Type B pancreatic cell (in vitro differentiated cells): ENCODE data around the gene NRCAM. TPM values are rescaled to one million over a fixed set of nuclear protein-coding genes. Genes with fewer than 3 reads are reported as not detected.

Experiments used
- DNase-seq: peaks from one replicate; pipeline ENCODE4 v3.0.0; 2021; ENCODE audit warnings: mixed read lengths; ENCODE audit not compliant: unreplicated experiment; ENCODE audit errors: extremely low spot score
- H3K27ac Mint-ChIP-seq: 2 replicates; pipeline ENCODE4 v1.8.0; 2021; ENCODE audit warnings: mild to moderate bottlenecking, mixed read lengths
- H3K27me3 Mint-ChIP-seq: 2 replicates; pipeline ENCODE4 v1.8.0; 2021; ENCODE audit warnings: mixed read lengths
- H3K36me3 Mint-ChIP-seq: 2 replicates; pipeline ENCODE4 v1.8.0; 2021; ENCODE audit warnings: mixed read lengths
- H3K4me1 Mint-ChIP-seq: one replicate; pipeline ENCODE4 v1.8.0; 2021; ENCODE audit warnings: mixed read lengths; ENCODE audit not compliant: unreplicated experiment
- H3K4me3 Mint-ChIP-seq: 2 replicates; pipeline ENCODE4 v1.8.0; 2021; ENCODE audit warnings: mild to moderate bottlenecking, mixed read lengths
- H3K9me3 Mint-ChIP-seq: 2 replicates; pipeline ENCODE4 v1.8.0; 2021; ENCODE audit warnings: mixed read lengths
- total RNA-seq: library from RNA; stranded (reverse); gene quantifications from 2 replicates; pipeline ENCODE4 v1.2.1, GENCODE V29; 2021; ENCODE audit warnings: low replicate concordance
- TF ChIP-seq, protein P1 (sequence below): fragments of 200-600 bp; sonication (generic); conservative IDR thresholded peaks from 2 replicates; pipeline ENCODE4 v1.5.0; 2021; ENCODE audit warnings: antibody characterized with exemption, mild to moderate bottlenecking

Gene NRCAM
- total RNA-seq, 1 donor from 2014 or later = 41.0 TPM

DNA sequence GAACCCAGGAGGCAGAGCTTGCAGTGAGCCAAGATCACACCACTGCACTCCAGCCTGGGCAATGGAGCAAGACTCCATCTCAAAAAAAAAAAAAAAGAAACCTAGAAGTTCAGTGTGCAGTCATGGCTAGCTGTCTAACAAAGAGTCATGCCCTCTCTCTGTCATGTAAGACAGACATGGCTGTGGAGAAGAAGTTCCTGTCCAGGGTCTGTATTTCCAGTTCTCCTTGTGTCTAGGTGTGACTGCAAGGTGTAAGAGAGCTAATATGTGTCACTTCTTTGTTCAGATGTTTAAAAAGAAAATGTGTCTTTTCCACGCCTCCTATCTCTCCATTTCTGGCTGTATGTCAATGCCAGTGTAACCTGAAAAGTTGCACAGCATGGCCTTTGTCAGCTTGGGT is 139.5 kb downstream of the NRCAM start:
- no peak overlapping the region for H3K4me3 Mint-ChIP-seq
- TF ChIP-seq, protein P1, sequence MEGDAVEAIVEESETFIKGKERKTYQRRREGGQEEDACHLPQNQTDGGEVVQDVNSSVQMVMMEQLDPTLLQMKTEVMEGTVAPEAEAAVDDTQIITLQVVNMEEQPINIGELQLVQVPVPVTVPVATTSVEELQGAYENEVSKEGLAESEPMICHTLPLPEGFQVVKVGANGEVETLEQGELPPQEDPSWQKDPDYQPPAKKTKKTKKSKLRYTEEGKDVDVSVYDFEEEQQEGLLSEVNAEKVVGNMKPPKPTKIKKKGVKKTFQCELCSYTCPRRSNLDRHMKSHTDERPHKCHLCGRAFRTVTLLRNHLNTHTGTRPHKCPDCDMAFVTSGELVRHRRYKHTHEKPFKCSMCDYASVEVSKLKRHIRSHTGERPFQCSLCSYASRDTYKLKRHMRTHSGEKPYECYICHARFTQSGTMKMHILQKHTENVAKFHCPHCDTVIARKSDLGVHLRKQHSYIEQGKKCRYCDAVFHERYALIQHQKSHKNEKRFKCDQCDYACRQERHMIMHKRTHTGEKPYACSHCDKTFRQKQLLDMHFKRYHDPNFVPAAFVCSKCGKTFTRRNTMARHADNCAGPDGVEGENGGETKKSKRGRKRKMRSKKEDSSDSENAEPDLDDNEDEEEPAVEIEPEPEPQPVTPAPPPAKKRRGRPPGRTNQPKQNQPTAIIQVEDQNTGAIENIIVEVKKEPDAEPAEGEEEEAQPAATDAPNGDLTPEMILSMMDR = no peak
- H3K36me3 Mint-ChIP-seq = no peaks in the 10 kb centered on the region
- DNase-seq = no peak
- H3K4me1 Mint-ChIP-seq = no peaks in the 10 kb centered on the region
- no peak overlapping the region for H3K27ac Mint-ChIP-seq
- no peaks in the 10 kb centered on the region for H3K27me3 Mint-ChIP-seq
- no peaks in the 10 kb centered on the region for H3K9me3 Mint-ChIP-seq

DNA sequence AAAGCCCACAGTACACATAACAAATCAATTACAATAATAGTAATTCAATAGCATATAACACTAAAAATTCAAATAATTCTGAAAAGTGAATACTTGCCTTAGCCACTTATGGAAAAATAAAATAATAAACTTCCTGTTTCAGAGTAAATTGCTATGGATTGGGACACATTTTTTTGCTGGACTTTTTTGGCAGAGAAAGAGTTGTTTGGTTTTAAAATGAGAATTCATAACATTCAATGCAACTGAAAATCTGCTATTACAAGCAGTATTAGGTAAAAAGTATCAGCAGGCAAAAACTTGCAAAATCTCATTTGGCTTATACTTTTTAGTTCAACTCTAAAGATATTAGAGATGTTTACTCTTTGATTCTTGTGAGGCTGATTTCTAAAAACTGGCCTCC is 141.7 kb downstream of the NRCAM start:
- Mint-ChIP-seq H3K9me3 (no peaks in the 10 kb centered on the region), H3K4me1 (no peaks in the 10 kb centered on the region), H3K36me3 (no peaks in the 10 kb centered on the region), H3K4me3 (no peak overlapping the region), H3K27me3 (no peaks in the 10 kb centered on the region), H3K27ac (no peak overlapping the region)
- DNase-seq = no peak
- TF ChIP-seq, protein P1 = no peak

GRCh38 chr7:108314049-108314448 is 142.2 kb downstream of the NRCAM start:
- TF ChIP-seq, protein P1 = no peak
- no peak for DNase-seq
- Mint-ChIP-seq H3K27ac (no peak overlapping the region), H3K9me3 (no peaks in the 10 kb centered on the region), H3K36me3 (no peaks in the 10 kb centered on the region), H3K27me3 (no peaks in the 10 kb centered on the region), H3K4me3 (no peak overlapping the region), H3K4me1 (no peaks in the 10 kb centered on the region)

DNA sequence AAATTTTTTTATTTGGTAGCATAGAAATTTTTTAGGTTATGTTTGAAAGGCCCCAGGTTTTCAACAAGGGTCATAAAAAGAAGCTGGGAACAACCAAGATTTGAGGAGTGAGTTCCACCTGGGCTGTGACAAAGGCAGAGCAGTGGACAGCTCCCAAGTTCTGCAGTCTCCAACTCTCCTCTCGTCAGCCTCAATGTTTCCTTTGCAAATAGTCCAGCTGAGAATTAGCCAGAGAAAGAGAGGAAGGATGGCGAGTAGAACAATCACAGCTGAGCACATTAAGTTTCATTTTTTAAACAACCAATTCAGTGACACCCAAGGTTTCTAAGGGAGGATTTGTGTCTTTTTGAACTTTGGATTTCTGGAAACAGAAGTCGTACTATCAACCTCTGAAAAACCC is 143.2 kb downstream of the NRCAM start:
- Mint-ChIP-seq H3K4me1 (no peaks in the 10 kb centered on the region), H3K4me3 (no peak overlapping the region), H3K36me3 (no peaks in the 10 kb centered on the region), H3K9me3 (no peaks in the 10 kb centered on the region), H3K27me3 (no peaks in the 10 kb centered on the region), H3K27ac (no peak overlapping the region)
- DNase-seq = no peak
- TF ChIP-seq, protein P1 = no peak

DNA sequence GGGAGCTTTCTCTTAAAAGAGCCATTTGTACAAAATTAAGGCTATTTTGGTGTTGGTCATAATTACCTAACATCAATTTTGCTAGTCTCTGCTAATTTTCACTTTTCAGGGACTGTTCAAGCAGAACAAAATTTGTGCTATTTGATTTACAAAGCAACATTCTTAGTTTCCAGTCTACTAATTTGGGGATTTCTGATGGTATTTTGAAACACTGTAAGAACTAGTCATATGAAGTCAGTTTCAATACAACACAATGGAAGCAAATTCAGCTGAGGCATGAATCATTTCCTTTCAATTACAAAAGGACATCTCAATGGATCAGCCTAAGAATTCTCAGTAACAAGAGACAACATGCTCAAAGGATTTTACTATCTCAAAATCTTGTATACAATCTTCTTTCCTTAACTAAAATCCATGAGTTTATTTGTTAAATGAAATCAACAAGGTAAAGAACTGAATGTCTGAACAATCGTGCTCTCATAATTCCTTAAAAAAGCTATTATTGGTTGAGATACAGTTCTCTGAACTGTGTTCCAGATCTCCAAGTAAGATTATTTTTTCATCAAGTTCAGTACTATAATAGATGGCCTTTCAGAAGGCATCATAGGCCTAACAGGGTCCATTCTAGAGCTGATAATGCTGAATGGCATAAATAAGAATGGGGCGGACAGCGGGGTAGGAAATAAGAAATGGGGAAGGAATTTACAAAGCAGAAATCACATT is 144.6 kb downstream of the NRCAM start:
- Mint-ChIP-seq H3K4me3 (no peak overlapping the region), H3K4me1 (no peaks in the 10 kb centered on the region), H3K9me3 (no peaks in the 10 kb centered on the region), H3K36me3 (no peaks in the 10 kb centered on the region), H3K27ac (no peak overlapping the region), H3K27me3 (no peaks in the 10 kb centered on the region)
- TF ChIP-seq, protein P1 = no peak
- no peak for DNase-seq
